ENCODE data around the gene SH3RF3.

SH3RF3 gene

DNA sequence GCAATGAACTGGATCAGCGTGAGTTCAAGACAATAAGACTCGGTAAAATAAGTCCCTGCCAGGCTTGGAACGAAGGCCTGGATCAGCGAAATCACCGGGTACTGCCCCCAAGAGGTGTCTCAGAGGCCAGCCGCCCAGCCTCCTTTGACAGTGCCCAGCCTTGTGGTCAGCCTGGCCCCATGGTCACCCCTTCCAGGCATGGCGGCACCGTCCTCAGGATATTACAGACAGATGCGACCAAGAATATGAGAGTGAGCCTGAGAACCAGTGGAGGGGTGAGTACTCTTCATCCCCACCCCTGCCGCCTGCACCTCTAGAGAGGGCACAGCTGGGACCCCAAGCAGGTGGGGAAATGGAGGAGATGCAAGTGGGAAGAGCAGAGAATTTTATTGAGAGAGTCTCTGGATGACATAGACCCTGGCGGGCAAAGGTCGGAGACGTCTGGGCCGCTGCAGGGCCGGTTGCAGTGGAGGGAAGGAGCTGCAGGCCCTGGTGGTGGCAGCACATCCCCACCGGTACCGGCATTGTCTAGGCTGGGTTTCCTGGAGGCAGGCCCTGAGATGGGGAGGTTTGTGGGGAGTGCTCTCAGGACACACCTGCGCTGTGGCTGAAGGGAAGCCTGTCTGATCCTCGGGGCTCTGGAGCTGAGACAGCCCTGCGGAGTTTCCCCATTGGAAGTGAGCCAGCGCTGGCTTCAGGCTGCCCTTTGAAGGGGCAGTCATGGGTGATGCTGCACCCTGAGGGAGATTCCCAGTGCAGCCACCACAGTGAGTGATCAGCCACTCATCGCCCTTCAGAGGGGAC is 294.8 kb downstream of the SH3RF3 start:
- no peak for DNase-seq

DNA sequence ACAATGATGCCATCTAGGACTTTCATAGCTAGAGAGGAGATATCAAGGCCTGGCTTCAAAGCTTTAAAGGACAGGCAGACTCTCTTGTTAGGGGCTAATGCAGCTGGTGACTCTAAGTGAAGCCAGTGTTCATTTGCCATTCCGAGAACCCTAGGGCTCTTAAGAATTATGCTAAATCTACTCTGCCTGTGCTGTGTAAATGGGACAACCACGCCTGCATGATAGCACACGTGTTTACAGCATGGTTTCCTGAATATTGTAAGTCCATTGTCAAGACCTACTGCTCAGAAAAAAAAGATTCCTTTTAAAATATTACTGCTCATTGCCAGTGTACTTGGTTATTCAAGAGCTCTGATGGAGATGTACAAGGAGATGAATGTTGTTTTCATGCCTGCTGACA is 296.4 kb downstream of the SH3RF3 start:
- no peak for DNase-seq

DNA sequence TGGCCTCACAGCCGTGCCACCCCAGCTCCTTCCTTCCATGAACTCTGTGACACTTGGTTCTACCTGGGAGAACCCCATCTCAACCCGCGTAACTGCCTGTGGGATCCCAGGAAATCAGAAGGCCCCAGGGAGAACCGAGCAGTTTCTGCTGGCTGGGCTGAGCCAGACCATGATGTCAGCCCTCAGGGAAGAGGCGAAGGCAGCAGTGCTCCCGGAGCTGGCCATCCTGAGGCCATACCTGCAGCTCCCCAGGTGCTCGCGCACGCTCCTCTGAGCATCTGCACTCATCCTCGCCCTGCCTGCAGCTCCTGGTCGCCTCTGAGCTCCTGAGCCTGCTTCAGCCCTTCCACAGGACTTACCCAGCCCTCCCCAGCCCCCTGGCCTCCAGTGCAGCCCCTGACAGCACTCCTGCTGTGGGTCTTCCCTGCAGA is 298.7 kb downstream of the SH3RF3 start:
- DNase-seq: no peak

DNA sequence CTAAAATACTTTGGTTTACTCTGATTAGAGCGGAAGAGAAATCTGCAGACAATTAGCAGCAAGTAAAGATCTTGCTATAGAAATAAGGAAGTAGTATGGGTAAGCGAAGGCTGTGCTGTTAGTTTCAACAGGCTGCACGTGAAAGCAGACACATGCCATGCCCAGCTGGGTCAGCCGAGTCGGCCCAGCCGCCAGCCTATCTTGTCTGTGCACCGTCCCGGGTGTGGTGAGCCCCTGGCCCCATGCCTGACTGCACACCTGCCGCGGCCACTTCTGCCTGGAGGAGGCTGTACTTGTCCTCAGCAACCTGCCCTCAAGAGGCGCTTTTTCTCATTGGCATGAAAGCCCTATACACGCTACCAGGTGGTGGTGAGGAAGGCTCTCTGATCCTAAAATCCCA is 299.3 kb downstream of the SH3RF3 start:
- DNase-seq: no peak

DNA sequence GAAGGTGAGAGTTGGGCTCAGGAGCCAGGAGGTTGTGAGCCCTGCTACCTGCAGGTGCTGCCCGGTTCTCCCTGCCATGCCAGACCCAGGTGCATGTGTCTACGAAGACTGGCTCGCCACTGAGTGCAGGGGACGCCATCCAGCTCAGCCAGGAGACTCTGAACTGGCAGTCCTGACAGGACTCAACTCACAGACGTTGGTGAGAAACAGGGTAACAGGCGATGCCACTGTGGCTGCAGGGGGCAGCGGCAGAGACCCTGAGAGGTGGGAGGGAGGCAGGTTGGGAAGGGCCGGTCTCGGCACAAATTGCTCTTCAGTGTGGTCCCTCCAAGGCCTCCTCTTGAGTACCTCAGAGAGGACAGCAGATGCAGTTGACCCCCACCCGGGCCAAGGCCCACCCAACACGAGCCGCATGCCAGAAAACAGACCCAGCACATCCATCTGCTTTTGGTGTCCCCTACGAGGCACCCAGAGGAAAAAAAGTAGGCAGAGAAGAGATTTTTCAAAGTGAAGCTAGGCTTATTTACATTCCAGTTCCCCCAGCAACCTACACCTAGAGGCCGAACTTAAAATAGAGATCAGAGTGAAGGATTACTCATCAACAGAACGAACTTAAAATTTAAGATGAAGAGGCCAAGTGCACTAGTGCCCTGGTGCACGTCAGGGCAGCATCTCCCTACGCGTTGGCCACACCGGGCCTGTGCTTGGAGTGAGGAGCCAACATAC is 300.0 kb downstream of the SH3RF3 start:
- DNase-seq: no peak

DNA sequence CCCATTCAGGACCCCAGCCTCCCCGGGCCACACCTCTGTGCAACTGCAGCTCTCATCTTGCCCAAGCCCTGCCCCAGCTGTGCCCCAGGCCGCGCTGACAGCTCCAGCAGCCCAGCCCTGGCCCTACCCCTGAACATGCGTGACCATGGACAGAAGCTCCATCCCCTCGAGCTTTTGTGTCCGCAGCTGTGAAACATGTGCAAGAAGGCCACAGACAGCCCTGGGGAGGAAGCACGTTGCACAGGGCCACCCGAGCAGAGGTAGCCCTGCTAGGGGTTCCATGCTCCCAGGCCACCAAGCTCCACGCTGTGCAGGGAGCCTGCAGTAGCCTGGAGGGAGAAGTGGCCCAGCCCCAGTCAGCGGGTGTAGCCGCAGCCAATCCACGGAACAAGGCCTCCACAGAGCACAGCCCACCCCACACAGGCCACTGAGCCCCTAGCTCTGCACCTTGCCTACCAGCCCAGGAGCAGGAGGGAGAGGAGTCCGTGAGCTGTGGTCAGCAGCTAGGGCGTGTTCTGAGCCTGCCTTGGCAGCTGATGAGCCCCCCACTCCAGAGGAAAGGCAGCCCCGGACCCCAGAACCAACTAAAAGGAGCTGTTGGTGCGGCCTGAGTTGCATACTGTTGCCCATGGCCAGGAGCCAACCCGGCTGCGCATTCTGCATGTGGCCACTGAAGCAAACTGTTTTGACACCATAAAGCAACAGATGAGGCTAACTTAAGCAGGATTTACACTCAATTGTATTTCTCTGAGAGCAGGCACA is 300.7 kb downstream of the SH3RF3 start:
- no peak for DNase-seq

DNA sequence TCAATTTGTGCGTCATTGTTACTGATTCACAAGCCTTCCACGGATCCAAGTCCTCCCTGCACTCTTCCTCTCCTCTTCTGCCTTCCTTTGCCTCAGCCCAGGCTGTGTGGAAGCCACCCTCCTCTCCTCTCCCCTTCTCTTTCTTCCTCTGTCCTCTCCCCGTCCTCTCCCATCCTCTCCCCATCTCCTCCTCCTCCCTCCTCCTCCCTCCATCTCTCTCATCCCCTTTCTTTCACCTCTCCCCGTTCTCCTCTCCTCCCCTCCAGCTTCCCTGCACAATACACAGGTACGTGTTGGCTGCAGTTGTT is 301.3 kb downstream of the SH3RF3 start:
- no peak for DNase-seq

DNA sequence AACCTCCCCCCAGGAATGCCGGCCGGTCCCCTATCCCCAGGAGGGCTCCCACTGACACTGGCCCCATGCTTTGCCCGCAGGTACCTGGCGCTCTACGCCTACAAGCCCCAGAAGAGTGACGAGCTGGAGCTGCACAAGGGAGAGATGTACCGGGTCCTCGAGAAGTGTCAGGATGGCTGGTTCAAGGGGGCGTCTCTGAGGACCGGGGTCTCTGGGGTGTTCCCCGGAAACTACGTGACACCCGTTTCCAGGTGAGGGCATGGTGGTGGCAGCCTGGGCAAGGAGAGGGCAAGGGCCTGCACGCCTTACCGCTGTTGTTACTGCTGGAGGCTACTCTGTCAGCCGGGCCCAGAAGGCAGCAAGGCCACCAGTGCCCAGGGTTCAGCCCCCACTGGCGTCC is 303.4 kb downstream of the SH3RF3 start:
- no peak for DNase-seq

DNA sequence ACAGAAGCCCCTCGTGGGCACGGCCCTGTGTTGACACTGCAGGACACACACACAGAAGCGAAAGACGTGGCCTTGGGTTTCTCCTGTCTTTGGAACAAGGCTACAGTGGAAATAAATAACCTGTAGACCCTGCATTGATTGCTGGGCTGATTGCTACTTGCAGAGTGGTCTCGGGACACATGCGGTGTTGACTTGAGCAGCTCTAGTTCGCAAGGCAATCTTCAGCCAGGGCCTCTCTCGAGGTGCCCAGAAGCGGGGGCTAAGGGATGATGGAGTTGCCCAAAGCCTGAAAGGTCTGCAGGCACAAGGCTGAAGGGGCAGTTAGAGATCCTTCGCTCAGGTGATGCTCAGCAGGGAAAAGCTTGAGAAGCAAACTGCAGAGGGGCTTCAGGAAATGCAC is 304.5 kb downstream of the SH3RF3 start:
- no peak for DNase-seq

DNA sequence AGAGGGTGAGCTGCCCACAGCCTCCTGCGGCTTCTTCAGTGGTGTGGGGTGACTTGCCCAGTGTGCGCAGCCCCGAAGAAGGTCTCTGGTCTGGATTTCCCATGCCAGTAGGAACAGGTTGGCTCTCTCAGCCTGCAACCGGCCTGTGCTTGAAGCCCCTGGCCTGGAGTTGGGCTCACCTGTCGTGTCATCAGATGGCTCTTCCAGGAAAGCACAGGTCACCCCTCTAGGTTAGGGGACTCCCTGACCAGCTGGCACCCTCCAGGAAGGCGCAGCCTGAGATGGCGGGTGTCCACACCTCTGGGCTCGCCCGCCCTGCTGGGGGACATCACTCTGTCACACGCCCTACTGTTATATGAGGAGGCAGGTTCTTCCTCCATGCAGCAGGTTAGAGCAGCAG is 304.9 kb downstream of the SH3RF3 start:
- DNase-seq: no peak

DNA sequence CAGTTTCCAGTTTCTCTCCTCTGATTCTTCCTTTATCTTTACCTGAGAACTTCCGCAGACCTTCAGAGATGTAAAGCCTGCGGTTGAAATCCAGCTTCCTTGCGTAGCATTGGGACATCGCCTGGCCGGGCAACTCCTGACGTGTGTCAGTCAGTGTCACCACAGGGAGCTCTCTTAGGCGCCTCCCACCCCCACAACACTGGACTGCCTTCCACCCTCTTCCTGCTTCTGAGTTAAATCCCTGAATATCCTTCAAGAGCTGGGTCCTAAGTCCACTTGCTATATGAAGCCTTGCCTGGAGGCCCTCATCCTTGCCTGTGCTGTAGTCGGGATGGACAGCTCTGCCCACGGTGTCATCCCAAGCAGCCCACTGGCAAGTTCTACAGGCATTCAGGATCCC is 305.3 kb downstream of the SH3RF3 start:
- DNase-seq: no peak

DNA sequence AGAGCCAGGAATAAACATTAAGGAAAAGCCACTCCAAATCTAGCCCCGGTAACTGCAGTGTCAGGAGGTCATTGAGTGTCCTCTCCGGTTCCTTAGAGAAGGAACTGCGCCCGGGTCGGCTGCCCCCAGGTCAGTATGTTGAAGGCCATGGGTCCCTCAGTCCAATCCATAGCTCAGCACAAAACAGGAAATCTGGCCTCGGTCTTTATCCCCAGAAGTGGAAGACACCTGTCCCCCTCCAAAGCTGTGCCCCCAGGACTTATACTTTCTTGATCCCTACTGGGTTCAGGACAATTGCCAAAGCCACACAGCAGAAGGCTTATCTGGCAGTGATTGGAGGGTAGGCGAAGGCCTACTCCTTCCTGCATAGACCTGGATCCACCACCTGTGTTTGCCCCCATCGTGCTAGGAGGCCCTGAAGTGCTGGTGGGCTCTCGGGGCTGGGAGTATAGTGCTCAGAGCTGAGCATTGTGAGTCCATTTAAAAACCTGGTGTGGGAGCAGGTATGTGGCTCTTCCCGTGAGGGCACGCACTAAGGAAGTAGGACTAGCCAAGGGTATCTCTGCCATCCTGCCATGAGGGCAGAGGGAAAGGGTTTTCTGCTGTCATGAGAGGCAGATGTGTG is 306.2 kb downstream of the SH3RF3 start:
- DNase-seq: no peak

DNA sequence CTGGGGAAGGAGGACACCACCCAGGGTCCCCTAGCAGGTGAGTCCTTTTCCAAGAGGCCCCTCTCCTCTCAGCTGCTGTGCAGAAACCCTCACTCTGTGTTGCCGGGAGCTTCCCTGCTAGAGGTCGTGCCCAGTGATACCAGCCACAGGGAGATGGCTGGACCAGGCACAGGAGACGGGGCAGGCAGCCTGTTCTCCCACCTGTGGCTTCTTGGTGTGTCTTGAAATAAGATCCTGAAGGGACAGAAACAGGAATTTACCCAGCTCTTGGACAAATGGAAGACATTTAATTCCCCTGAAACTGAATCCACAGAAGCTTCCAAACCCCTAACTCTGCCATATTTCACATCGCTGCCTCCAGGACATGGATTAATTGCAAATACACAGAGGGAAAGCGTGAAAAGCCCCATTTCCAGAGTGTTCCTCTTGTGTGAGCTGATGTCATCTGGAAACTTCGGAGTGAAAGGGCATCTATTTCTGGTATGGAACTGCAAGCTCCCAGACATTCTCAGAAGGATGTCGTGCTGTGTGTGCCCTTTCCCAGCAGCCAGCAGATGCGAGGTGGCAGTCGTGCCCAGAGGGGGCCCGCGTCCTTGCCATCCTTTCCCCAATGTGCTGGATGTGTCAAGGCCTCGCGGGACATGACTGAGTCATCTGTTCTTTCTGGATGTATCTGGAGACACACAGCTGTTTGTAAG is 307.0 kb downstream of the SH3RF3 start:
- DNase-seq: no peak

DNA sequence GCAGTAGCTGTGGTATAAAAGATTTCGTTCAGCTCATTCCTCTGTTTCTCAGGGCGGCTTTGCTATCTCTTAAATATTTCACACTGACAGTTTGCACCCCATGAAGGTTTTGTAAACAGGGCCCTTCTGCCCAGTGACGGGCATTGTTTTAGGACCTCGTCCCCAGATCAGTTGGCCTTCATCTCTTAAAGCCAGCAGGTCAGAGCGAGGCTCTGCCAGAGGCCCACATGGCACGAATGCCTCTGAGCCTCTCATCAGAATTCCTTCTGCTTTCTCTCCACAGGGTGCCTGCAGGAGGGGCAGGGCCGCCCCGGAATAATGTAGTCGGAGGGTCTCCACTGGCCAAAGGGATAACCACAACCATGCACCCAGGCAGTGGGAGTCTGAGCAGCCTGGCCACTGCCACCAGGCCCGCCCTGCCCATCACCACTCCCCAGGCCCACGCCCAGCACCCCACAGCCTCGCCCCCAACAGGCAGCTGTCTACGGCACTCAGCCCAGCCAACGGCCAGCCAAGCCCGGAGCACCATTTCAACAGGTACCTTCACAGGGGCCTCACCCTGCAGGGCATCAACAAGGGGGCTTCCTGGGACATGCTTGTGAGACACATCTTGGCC is 307.7 kb downstream of the SH3RF3 start:
- DNase-seq: no peak

DNA sequence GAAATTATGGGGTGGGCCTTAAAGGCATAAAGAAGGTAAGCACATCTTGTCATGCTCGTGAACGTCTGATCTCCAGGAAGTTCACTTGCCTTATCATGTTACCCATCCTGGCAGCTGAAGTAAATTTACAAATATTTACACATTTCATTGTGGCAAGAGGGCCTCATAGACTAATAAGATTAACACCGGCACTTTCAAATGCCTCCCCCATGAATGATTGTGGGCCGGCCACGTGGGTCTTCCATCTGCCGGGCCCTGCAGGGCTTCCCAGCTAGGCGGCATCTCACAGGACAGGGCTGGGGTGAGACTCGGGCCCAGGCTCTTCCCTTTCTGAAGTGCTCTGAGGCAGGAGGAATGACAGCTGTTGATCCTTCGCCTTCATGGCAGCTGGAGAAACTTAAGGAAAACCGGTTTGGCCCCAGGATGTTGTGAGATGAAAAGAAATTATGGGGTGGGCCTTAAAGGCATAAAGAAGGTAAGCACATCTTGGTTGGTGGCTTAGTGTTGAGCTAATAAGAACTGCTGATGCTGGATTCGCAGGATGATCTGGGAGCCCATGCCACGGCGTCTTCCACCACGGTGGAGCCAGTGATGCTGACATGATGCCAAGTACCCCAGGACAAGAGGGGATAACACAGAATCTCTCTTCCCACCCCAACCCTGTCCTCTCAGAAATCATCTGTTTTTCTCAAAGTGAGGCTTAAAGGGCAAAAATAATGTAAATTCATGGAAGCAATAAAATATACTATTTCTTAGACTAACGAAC is 308.5 kb downstream of the SH3RF3 start:
- no peak for DNase-seq

DNA sequence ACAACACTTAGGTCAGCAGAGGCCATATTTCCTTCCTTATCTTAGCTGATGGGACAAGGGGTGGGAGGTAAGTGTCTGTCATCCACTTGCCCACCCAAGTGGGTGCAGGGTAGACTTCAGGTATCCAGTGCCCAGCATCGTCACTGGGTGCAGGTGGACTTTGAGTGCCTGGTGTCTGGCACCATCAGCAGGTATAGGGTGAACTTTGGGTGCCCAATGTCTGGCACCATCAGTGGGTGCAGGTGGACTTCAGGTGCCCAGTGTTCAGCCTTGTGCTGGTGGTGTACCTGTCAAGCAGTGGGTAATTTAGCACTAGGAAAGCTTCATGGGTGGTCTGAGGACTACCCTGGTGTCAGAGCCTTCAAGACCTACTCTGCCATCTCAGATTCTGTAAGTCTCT is 309.1 kb downstream of the SH3RF3 start:
- no peak for DNase-seq

DNA sequence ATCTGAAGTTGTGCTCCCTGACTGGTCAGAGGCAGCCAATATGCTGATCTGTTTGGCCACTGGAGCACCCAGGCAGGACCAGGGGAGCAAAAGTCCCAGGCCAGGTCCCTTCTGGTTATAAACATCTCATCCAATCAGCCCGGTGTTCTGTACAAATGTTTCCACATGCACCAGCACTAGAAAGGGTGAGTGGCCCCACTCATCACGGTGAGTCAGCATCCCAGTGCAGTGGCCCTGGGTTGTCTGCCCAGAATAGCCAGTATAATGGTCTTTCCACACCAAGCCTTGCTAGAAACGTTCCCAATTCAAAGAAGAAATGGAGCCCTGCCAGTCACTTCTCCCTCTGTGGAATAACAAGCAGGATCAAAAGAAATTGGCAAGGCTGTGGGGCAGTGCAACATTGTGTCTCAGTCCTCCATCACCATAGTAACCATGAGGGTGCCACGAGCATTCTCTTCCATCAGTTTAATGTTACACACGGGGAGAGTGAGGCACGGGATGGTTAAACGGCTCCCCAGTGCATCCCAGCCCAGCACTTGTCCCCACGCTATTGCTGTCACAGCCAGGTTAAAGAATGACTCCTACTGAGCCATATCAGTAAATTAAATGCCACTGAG is 309.9 kb downstream of the SH3RF3 start:
- DNase-seq: peak; percentile 28

DNA sequence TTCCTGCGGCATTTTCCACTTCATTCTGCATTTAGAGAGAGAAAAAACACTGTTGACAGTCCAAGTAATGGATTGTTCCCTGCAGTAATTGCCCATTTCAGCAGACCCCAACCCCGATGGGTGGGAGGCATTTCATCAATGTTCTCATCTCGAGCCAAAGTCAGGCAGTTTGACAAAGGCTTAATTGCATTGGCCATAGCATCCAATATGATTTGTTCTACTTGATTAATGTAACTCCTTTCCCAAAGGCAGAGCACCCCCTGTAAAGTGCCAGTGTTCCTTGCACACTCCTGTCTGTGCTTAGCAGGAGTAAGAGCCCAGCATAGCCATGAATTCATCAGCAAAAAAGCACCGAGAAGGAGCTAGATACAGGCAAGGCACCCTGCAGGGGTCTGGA is 310.4 kb downstream of the SH3RF3 start:
- peak; percentile 31 for DNase-seq

DNA sequence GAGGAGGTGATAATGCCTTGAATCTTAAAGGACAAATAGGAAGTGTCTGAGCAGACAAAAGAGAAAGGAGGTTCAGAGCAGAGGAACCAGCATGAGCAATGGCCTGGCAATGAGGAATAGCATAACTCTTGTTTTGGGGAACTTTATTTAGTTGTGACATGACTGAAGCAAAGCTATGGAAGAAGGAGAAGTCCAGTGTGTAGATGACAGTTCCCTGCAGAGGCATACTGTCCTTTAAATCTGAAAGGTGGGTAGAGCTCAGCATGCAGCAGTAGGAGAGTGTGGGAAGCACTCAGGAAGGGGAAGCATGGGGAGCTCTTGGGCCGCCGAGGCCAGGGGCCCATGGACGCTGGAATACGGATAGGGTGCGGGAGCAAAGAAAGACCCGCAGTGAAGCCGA is 311.0 kb downstream of the SH3RF3 start:
- DNase-seq: no peak

DNA sequence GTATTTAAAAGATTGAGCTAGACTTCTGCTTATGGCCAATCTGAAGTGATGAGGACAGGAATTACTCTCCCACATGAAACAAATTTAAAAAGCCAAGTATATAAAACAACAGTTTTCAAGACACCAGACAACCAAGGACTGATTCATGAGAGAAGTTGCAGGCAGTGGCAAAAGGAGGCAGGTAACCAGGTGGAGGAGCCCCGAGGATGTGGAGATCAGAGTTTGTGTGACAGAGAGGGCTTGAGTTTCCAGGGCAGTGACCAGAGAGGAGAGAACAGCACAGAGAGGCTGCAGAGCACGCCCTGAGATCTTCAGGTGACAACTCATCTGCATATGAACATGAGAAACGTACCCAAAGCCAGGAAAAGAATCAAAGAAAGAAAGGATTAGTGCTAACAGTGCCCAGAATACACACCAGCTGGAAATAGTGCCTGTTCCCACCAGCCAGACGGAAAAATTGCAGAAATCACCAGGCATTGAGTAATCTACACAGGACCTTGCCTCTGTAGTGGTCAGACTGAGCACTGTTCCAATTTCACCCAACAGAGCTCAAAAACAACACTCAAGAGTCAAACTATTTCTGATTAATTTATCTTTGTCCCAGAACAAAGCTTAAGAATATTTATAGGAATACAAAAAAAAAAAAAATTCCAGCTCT is 311.6 kb downstream of the SH3RF3 start:
- no peak for DNase-seq
